ENCODE results near the gene RPN2.

The RPN2 gene

GRCh38 chr20:37219751-37220668 is 40.9 kb downstream of the RPN2 start:
- no peak for DNase-seq

DNA sequence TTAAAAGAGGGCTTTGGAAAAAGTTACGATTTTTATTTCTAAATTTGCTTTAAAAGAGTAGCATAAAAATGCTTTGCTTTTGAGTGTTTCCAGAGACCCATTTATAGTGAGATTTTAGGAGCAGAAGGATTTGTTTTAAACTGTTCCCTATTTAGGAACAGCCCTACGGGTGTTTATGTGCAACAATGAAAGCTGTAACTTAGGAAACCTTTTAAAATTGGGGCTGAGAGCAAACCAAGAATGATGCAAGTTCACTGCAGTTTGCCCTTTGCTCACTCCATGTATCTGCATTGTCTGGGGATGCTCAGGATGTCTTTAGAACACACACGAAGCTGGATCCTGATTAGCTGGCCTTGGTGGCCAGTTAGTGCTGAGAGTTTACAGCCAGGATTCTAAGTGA is 41.6 kb downstream of the RPN2 start:
- DNase-seq: no peak

DNA sequence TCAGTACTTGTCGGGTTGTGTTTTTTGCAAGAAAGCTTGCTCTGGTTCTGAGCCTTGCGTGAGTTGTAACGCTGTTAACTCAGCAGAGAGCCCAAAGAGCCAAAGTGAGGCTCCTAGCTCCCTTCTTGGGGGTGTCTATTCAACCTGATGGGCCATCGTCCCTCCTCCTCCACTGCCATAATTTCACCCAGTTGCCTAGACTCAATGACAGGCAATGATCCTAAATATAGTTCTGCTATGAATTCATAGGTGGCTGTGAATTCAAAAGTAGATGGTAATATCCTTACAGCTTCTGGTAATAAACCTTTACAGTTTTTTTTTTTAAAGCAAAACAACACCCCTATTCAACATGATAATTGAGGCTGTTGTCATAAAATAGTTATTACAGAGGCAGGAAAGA is 43.0 kb downstream of the RPN2 start:
- no peak for DNase-seq

DNA sequence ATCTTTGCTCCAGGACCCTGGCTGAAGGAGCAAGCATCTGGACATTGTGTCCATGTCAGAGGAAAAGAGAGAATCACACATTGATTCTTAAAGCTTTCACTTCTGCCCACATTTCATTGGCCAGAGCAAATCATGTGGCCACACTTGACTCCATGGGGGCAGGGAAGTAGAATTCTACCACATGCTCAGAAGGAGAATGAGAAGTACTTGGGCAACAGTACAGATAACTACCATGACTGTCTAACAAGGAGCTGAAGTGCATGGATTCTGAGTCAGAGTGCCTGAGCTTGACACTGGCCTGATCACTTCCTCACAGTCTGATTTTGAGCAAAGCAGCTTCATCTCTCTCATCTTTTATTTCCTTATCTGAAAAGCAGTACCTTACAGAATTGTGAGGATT is 43.9 kb downstream of the RPN2 start:
- no peak for DNase-seq

DNA sequence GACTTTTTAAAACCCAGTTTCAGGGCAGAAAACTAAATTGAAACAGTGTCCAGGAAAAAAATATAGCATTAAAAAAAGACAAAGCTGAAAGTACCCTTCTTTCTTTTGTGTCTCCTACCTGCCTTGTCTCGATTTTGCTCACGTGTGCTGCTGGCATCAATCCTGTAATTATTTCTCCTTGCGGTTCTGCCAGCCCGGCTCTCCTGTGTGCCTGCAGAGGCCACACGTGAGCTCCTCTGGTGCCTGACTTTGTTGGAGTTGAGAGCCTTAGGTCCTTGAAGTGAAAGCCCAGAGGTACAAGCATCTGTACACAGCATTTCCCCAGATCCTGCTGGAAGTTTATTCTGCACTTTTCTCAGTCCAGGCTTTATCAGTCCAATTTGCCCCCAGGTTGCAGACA is 46.0 kb downstream of the RPN2 start:
- DNase-seq: no peak

GRCh38 chr20:37226889-37227288 is 47.8 kb downstream of the RPN2 start:
- DNase-seq: no peak

GRCh38 chr20:37228082-37228481 is 49.0 kb downstream of the RPN2 start:
- no peak for DNase-seq

DNA sequence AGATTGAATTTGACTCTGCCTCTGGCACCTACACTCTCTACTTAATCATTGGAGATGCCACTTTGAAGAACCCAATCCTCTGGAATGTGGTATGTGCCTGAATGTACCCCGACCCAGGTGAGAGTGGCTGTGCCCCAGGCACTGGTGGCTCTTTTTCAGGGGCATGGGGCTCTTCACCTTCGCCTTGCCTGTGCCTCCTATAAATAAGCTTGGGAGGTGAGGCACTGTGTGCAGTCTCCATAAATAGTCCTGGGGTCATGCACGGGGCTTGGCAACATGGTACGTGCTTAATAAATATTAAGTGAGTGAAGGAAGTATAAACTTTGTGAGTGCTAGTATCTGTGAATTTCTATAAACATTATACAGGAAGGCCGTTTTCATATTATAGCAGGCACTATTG is 49.5 kb downstream of the RPN2 start:
- DNase-seq: no peak

DNA sequence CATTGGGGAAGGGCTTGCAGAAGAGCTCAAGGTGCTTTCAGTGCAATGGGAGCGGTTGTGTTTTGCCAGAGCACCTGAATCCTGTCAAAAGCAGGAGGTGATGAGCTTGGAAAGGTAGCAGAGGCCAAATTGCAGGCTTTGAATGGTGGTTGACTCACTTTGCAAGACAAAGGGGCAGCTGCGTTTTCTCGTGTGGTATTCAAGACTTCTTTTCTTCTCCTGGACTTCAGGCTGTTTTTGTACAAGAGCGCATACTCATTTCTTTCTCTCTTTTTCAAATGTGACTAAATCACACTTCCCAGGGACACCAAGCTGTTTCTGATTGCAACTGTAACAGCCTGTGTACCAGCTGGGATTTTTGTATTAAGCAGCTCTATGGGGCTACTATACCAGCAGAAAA is 50.2 kb downstream of the RPN2 start:
- no peak for DNase-seq

DNA sequence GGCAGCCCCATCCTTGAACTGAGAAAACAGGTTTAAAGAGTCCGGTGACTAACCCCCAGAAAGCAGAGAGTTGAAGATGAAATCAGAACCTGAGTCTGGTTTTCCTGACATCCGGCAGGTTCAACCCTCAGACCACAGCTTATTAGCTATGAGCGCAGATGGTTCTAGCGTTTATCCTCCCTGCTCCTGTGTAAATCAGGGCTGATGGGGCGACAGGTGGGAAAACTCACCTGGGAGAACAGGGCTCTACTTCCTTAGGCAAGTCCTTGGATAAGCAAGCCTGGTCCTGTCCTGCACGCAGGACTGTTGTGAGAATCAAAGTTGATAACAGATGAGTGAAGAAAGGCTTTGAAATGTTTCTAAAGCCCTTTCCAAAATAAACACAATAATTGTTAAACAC is 51.1 kb downstream of the RPN2 start:
- DNase-seq: no peak

- DNase-seq: no peak
Measured at GRCh38 chr20:37231947-37232630, 53.0 kb downstream of the RPN2 start.

- no peak for DNase-seq
Measured at GRCh38 chr20:37233548-37234253, 54.6 kb downstream of the RPN2 start.

DNA sequence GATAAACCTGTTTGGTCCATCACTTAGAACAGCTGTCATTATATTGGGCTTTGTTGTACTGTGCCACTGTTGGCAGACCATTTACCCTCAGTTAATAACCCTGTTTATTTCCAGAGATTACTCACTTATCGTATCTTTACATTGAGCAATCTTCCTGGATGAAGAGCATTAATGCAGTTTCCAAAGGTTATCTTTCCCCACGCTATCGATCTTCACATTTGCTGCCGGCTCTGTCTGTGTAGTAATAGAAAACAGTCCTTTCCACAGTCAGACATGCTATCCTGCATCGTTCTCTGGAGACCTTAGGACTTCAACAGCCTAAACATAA is 55.1 kb downstream of the RPN2 start:
- DNase-seq: no peak

GRCh38 chr20:37235065-37235464 is 55.9 kb downstream of the RPN2 start:
- no peak for DNase-seq

DNA sequence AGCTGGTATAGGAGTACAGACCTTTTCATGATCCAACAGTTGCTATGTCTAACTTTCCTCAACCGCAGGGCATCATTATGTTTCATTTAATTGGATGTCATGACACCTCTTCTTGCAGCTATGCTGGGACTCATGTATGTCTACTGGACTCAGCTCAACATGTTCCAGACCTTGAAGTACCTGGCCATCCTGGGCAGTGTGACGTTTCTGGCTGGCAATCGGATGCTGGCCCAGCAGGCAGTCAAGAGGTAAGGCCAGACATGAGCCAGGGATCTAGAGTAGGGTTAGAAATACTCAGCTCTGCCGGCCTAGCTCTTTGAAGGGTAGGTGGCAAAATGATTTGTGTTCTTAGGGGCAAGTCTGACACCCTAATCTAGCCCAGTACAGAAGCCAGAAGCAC is 57.3 kb downstream of the RPN2 start:
- DNase-seq: no peak

DNA sequence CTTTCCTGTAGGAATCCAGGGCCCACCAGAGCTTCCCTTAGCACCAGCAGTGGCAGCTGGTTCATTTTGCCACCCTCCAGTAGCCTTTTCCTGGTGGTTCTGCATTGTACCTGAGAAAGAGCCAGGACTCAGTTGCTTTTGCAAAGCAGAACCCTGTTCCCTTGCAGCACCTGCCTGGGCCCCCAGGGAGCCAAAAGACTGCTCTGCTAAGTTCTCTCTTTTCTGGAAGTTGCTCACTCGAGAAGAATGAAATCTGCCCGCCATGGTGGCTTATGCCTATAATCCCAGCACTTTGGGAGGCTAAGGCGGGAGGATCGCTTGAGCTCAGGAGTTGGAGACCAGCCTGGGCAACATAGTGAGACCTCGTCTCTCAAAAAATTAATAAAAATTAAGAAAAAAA is 58.5 kb downstream of the RPN2 start:
- no peak for DNase-seq

DNA sequence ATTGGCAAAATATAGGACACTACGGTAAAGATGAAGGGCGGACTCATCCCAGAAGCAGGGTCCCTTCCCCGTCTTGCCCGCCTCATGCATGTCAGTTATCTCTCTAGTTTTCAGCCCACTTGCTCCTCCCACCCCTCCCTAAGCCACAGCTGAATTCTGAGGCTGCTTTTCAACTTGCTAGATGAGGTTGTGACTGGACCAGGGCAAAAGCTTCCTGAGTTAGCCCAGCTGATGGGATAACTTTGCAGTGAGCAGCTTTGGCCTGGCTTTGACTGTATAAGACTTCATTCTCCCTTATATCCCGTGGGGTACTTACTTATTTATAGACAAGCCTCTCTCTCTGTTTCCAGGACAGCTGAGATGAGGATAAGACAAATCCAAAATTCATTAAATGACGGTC is 59.3 kb downstream of the RPN2 start:
- no peak for DNase-seq

DNA sequence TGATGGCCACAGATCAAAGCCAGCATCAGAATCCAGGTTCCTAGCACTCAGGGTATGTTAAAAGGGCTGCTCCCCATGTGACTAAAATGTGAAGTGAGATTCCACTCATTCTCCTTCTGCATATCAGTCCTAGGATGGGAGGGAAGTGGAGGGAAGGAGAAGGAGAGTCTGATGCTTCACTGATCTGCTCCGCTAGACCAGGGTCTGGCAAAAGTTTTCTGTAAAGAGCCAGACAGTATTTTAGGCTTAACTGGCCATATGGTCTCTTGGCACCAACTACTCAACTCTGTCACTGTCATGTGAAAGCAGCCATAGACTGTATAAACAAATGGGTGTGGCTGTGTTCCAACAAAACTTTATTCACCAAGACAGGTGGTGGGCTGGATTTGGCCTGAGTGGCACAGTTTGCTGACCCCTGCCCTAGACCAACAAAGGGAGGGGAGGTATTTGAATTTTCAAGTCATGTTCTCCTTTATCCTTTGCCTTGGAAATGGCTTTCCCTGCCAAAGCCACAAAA is 59.9 kb downstream of the RPN2 start:
- no peak for DNase-seq

DNA sequence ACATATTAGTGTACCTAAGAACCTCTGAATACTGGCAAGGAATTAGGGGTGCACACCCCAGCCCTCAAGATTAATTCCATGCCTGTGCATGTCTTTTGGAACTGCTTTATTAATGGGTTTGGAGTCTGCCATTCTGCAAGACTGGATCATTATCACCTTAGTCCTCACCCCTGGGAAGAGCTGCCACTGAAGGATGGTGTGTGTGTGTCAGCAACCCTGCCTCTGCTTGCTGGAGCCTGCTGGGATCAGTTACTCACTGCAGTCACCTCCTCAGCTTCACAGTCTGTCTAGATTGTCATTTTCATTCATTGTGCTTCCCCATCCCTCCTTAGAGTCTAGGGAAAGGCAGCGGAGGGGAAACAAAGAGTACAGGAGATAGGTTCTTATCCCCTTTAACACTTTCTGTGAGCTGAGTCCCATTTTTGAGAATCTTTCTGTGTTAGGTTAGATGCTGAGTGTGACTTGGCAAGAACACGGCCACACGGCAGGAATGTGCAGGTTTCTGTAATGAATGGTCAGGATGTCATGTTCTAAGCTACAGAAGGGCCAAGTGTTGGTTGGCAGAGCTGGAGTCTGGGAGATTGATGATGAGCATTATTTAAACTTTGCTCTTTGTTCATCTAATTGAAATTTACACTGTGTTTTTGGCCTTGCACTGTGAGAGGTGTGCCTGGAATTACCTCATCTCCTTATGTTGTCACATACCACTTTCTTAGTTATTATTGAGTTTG is 61.4 kb downstream of the RPN2 start:
- no peak for DNase-seq

- DNase-seq: no peak
Measured at GRCh38 chr20:37242503-37242902, 63.4 kb downstream of the RPN2 start.

DNA sequence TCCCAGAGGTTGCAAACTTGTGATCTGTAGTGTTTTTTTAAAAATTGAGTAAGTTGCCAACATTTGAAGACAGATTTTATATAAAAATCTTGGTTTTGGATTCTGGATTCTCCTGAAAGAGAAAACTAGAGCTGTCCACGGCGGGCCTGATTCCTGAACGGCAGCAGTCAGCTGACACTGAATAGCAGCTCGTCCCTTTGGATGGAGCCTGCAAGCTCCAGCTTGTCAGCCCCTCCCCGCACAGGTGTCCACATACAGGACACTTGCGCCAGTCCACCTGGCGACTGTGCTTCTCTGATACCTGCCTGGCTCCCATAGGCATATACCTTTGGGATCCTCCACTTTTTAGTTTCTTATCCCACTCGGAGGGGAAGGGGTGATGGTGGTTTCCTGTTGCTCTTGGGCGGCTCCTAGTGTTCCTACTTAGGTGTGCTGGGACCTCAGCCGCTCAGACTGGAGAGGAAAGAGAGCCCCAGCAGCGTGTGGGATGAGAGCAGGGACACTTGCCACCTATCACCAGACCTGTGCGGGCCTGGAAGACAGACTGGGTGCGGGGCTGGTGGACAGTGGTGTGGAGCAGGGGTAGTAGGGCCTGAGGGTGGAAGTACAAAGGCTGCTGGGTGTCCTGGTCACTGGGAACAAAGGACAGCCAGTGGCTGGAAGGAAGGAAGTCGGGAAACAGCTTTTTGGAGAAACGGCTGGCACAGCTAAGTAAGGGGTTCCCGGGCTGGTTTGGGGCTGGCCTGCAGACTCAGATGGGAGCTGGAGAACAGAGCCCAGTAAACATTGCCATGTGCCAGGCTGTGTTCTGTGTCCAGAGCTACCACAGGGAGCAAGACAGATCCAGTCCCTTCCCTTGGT is 64.2 kb downstream of the RPN2 start:
- DNase-seq: no peak

- DNase-seq: no peak
Measured at GRCh38 chr20:37243937-37244571, 64.9 kb downstream of the RPN2 start.

Measured in NK-92 treated with Interleukin-12 subunit alpha and Interleukin-12 subunit beta, amount 100 ng/mL, for 24 hours (cell line).